ENCODE measurements around the gene TACR3.
"Not testable (repeated sequence)": the region's sequence is repeated elsewhere in the genome, so short reads cannot be mapped to it uniquely, and the experiment has no call there.

Gene TACR3, protein sequence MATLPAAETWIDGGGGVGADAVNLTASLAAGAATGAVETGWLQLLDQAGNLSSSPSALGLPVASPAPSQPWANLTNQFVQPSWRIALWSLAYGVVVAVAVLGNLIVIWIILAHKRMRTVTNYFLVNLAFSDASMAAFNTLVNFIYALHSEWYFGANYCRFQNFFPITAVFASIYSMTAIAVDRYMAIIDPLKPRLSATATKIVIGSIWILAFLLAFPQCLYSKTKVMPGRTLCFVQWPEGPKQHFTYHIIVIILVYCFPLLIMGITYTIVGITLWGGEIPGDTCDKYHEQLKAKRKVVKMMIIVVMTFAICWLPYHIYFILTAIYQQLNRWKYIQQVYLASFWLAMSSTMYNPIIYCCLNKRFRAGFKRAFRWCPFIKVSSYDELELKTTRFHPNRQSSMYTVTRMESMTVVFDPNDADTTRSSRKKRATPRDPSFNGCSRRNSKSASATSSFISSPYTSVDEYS

GRCh38 chr4:103719830-103720207 lies at the start of gene TACR3:
Gene TACR3, minus strand, starts transcription at chr4:103719985. Its CDS starts 310 bp downstream, at chr4:103719675.
- DNase-seq (ENCODE audit: extremely low spot score, insufficient read length, low read depth) (no peak), FAIRE-seq (no peak)

- DNase-seq (ENCODE audit: extremely low spot score, insufficient read length, low read depth), result no peak
- no peak for FAIRE-seq
These were observed 37.8 kb upstream of the TACR3 start for GRCh38 chr4:103757631-103758030.

DNA sequence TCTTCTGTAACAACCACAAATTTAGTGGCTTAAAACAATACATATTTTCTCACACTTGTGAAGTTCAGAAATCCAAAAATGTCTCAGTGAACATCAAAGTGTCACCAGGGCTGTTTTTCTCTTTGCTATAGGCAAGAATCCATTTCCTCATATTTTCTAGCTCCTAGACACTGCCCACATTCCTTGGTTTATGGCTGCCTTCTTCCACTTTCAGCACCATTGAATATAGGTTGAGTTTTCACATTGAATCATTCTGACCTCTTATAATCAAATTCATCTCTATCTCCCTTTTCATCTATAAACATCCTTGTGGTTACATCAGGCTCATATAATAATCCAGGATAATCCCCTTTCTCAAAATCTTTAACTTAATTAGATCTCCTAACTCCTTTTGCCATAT lies 37.0 kb upstream of the TACR3 start:
- no peak for FAIRE-seq
- DNase-seq (ENCODE audit: extremely low spot score, insufficient read length, low read depth), result no peak

- no peak for FAIRE-seq
- DNase-seq (ENCODE audit: extremely low spot score, insufficient read length, low read depth), result no peak
These were observed 35.1 kb upstream of the TACR3 start for GRCh38 chr4:103754844-103755243.

GRCh38 chr4:103753868-103754653 lies 34.3 kb upstream of the TACR3 start:
- FAIRE-seq (no peak), DNase-seq (ENCODE audit: extremely low spot score, insufficient read length, low read depth) (no peak)

- DNase-seq (ENCODE audit: extremely low spot score, insufficient read length, low read depth); FAIRE-seq: not testable (repeated sequence)
These were observed 3.4 kb upstream of the TACR3 start for GRCh38 chr4:103723150-103723549.

DNA sequence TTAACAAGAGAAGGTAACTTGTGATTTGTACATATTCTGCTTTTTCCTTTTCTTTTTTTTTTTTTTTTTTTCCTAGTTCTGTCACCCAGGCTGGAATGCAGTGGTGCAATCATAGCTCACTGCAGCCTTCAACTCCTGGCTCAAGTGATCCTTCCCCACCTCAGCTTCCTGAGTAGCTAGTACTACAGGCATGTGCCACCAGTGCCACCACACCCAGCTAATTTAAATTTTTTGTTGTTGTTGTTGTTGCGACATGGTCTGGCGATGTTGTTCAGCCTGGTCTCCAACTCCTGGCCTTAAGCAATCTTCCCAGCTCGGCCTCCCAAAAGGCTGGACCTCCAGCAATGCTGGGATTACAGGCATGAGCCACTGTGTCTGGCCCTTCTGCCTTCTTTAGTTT lies 1.5 kb upstream of the TACR3 start:
- FAIRE-seq, result no peak
- DNase-seq (ENCODE audit: extremely low spot score, insufficient read length, low read depth), result no peak

DNA sequence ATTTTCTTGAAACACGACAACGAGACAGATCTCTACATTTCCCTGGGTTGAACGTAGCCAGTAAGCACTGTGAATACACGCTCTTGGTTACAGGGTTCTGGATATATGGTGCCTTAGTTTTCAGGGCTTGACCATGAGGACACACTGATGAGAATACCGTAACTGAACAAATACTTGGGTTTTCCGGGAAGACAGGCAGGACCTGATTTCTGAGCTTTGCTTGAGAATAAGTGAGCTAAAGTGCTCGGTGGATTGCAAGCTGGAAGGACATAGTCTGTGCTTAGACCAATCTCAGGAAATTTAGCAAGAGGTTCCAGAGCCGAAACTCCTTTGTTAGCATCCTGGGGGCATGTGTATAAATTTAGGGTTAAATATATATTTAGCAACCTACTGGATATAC lies 876 bp upstream of the TACR3 start:
- no peak for FAIRE-seq
- no peak for DNase-seq (ENCODE audit: extremely low spot score, insufficient read length, low read depth)

DNA sequence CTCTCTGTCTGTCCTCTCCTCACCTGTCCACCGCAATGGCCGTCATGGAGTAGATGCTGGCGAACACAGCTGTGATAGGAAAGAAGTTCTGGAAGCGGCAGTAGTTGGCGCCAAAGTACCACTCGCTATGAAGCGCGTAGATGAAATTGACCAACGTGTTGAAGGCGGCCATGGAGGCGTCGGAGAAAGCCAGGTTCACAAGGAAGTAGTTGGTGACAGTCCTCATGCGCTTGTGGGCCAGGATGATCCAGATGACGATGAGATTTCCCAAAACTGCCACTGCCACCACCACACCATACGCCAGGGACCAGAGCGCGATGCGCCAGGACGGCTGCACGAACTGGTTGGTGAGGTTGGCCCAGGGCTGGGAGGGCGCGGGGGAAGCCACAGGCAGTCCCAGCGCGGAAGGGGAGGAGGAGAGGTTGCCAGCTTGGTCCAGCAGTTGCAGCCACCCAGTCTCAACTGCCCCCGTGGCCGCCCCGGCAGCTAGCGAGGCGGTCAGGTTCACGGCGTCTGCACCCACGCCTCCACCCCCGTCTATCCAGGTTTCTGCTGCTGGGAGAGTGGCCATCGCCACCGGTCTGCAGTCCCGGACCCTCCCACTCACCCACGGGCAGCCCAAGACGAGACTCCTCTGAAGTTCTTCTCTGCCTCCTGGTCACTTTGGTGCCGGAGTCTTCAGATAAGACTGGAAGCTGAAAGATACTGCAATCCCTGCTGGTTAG lies 518 bp downstream of the TACR3 start:
- FAIRE-seq, result no peak
- no peak for DNase-seq (ENCODE audit: extremely low spot score, insufficient read length, low read depth)

- no peak for DNase-seq (ENCODE audit: extremely low spot score, insufficient read length, low read depth)
- FAIRE-seq, result no peak
These were observed 27.2 kb downstream of the TACR3 start for GRCh38 chr4:103692615-103693014.

GRCh38 chr4:103673983-103674382 lies 45.8 kb downstream of the TACR3 start:
- DNase-seq (ENCODE audit: extremely low spot score, insufficient read length, low read depth), result no peak
- FAIRE-seq, result no peak

GRCh38 chr4:103666764-103667163 lies 53.0 kb downstream of the TACR3 start:
- DNase-seq (ENCODE audit: extremely low spot score, insufficient read length, low read depth); FAIRE-seq: not testable (repeated sequence)

- DNase-seq (ENCODE audit: extremely low spot score, insufficient read length, low read depth) (no peak), FAIRE-seq (no peak)
These were observed 55.2 kb downstream of the TACR3 start for GRCh38 chr4:103664436-103665075.

GRCh38 chr4:103648541-103648940 lies 71.2 kb downstream of the TACR3 start:
- no peak for FAIRE-seq

DNA sequence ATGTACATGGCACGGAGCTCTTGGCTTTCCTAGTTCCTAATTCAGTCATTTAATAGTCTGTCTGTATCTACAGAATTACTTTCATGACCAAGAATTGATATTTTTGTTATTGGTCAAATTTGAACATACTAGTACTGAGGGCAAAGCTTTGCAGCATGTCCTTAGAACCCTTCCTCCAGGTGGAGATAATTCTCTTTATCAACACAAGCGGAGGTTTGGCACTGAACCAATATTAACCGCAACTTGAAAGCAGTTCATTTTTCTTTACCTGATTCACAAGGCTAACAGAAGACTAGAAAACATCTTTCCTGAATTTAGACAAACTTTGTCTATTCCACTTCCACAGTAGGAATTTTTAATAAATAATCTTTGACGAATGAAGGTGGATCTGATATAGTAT lies 73.8 kb downstream of the TACR3 start:
- FAIRE-seq (no peak), DNase-seq (ENCODE audit: extremely low spot score, insufficient read length, low read depth) (no peak)

More at GRCh38 chr4:103648541-103648940, 71.2 kb downstream of the TACR3 start:
- DNase-seq (ENCODE audit: extremely low spot score, insufficient read length, low read depth), result no peak

DNA sequence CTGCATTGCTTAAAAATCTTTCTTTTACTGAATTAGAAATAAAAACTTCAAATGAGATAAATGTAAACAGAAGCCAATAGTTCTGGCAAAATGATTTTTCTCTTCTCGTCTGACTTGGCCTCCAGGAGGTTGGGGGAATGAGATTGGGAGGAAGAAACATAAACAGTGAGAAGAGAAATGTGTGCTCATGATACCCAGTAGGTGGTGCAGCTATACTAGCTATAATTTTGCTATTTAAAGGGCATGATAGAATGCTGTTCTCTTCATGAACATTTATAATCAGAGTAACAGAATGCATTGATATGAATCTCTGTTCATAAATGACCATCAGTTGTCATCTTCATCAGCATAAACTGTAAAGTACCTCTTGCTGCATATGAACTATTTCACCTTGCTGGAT lies 85.5 kb downstream of the TACR3 start:
- DNase-seq (ENCODE audit: extremely low spot score, insufficient read length, low read depth), result no peak
- FAIRE-seq, result no peak

- DNase-seq (ENCODE audit: extremely low spot score, insufficient read length, low read depth) (no peak), FAIRE-seq (no peak)
These were observed 93.5 kb downstream of the TACR3 start for GRCh38 chr4:103626296-103626695.

DNA sequence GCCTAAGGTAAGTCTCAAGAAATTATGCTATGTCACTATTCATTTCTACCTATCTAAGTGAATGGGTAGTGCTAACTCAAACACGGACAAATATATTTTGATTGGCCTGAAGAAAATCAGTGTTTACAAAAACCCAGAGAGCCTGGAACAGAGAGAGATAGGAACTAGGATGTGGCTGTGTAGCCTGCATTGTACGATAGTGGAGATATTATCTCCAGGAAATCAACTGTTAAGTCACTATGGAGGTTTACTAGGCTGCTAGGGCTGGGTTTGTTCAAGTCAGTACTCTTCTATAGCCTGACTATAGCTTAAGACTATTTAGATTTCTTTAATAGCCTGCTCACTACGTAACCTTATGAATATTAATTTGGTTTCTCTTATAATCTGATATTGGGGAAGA lies 127.9 kb downstream of the TACR3 start:
- DNase-seq (ENCODE audit: extremely low spot score, insufficient read length, low read depth), result no peak
- no peak for FAIRE-seq

- FAIRE-seq, result no peak
- no peak for DNase-seq (ENCODE audit: extremely low spot score, insufficient read length, low read depth)
These were observed 152.2 kb downstream of the TACR3 start for GRCh38 chr4:103567591-103567990.

DNA sequence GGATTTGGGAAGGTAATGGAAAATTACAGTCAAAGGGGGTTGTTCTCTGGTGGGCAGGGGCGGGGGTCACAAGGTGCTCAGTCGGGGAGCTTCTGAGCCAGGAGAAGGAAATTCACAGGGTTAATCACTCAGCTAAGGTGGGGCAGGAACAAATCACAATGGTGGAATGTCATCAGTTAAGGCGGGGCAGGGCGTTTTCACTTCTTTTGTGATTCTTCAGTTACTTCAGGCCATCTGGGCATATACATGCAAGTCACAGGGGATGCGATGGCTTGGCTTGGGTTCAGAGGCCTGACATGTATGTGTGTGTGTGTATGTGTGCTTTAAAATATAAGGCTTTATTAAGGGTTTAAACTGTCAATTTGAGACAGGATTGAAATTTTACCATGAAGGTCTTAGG lies 160.6 kb downstream of the TACR3 start:
- not testable (repeated sequence) for FAIRE-seq; DNase-seq (ENCODE audit: extremely low spot score, insufficient read length, low read depth)

Data from GM18507 (cell line).